Uterus (tissue), 2 donors: ENCODE measurements around the gene SRPRB.

Source experiments
- POLR2A ChIP-seq, 2 donors: fragments of 450-650 bp; IDR thresholded peaks; one replicate each; pipeline ENCODE4 v1.6.1; 2016; ENCODE audit warnings: antibody characterized with exemption in 2 of 2, mild to moderate bottlenecking in 1 of 2, moderate library complexity in 1 of 2
- TF ChIP-seq, protein P1 (sequence below), 4 experiments: fragments of 200-600 bp in 2 of 4; fragments of 450-650 bp in 2 of 4; sonication (generic) in 2 of 4; IDR thresholded peaks; one replicate each; pipeline ENCODE4 v1.5.1; 2016 to 2019; ENCODE audit warnings: antibody characterized with exemption in 4 of 4, mild to moderate bottlenecking in 2 of 4, moderate library complexity in 1 of 4

- TF ChIP-seq, protein P1, sequence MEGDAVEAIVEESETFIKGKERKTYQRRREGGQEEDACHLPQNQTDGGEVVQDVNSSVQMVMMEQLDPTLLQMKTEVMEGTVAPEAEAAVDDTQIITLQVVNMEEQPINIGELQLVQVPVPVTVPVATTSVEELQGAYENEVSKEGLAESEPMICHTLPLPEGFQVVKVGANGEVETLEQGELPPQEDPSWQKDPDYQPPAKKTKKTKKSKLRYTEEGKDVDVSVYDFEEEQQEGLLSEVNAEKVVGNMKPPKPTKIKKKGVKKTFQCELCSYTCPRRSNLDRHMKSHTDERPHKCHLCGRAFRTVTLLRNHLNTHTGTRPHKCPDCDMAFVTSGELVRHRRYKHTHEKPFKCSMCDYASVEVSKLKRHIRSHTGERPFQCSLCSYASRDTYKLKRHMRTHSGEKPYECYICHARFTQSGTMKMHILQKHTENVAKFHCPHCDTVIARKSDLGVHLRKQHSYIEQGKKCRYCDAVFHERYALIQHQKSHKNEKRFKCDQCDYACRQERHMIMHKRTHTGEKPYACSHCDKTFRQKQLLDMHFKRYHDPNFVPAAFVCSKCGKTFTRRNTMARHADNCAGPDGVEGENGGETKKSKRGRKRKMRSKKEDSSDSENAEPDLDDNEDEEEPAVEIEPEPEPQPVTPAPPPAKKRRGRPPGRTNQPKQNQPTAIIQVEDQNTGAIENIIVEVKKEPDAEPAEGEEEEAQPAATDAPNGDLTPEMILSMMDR (IDR thresholded peaks at IDR 0.05), result no peak
- no peak for TF ChIP-seq POLR2A (IDR thresholded peaks at IDR 0.05)
Measured at GRCh38 chr3:133869586-133869985, 64.0 kb downstream of the SRPRB start.
